Neural cell (in vitro differentiated cells): ENCODE measurements around the gene BEND4. TPM values are rescaled to one million over a fixed set of nuclear protein-coding genes. Genes with fewer than 3 reads are reported as not detected.

ENCODE experiments used
- H2AFZ ChIP-seq: fragments of 200-600, 300-800 bp; sonication (generic), shearing (Covaris generic); 2 replicates; pipeline ENCODE4 v1.6.0; 2014; ENCODE audit warnings: low read depth, mild to moderate bottlenecking, antibody characterized with exemption, low read length, moderate library complexity
- H3F3A ChIP-seq: fragments of 200-600 bp; shearing (Covaris generic); 2 replicates; pipeline ENCODE4 v1.6.1; 2016; ENCODE audit warnings: mild to moderate bottlenecking, moderate library complexity, mixed read lengths, antibody characterized with exemption, low read length; ENCODE audit not compliant: insufficient read depth, poor library complexity, severe bottlenecking
- H3K27ac ChIP-seq: fragments of 200-600, 300-800 bp; sonication (generic), shearing (Covaris generic); 2 replicates; pipeline ENCODE4 v1.5.1; 2014; ENCODE audit warnings: mild to moderate bottlenecking, low read length, moderate library complexity
- H3K27me3 ChIP-seq: fragments of 300-800, 200-600 bp; sonication (generic), shearing (Covaris generic); 2 replicates; pipeline ENCODE4 v1.6.0; 2014; ENCODE audit warnings: mild to moderate bottlenecking, low read depth, low read length, moderate library complexity; ENCODE audit not compliant: insufficient read depth
- H3K36me3 ChIP-seq: fragments of 300-800, 200-600 bp; sonication (generic), shearing (Covaris generic); 2 replicates; pipeline ENCODE4 v1.5.1; 2014; ENCODE audit warnings: mild to moderate bottlenecking, antibody characterized with exemption, low read length, moderate library complexity; ENCODE audit not compliant: insufficient read depth
- H3K4me2 ChIP-seq: fragments of 300-800, 200-600 bp; sonication (generic), shearing (Covaris generic); 2 replicates; pipeline ENCODE4 v1.6.0; 2014; ENCODE audit warnings: mild to moderate bottlenecking, low read length
- H3K4me3 ChIP-seq: fragments of 300-800, 200-600 bp; sonication (generic), shearing (Covaris generic); 2 replicates; pipeline ENCODE4 v1.5.1; 2014; ENCODE audit warnings: mild to moderate bottlenecking, low read length, moderate library complexity
- H3K79me2 ChIP-seq: fragments of 200-600 bp; shearing (Covaris generic); replicated peaks from 2 replicates; pipeline ENCODE4 v1.6.0; 2014; ENCODE audit warnings: mild to moderate bottlenecking, low read length, moderate library complexity; ENCODE audit not compliant: insufficient read depth
- H3K9ac ChIP-seq: fragments of 300-800, 200-600 bp; sonication (generic), shearing (Covaris generic); 2 replicates; pipeline ENCODE4 v1.6.1; 2016; ENCODE audit warnings: mild to moderate bottlenecking, low read length, mixed read lengths
- H3K9me2 ChIP-seq: fragments of 200-600 bp; shearing (Covaris generic); 2 replicates; pipeline ENCODE4 v1.6.1; 2016; ENCODE audit warnings: mild to moderate bottlenecking, low read length, mixed read lengths; ENCODE audit not compliant: insufficient read depth
- H3K9me3 ChIP-seq: fragments of 200-600, 300-800 bp; sonication (generic), shearing (Covaris generic); 2 replicates; pipeline ENCODE4 v1.6.1; 2016; ENCODE audit warnings: mild to moderate bottlenecking, mixed run types, low read length, moderate library complexity, mixed read lengths
- H4K20me1 ChIP-seq: fragments of 200-600 bp; shearing (Covaris generic); 2 replicates; pipeline ENCODE4 v1.6.1; 2016; ENCODE audit warnings: mild to moderate bottlenecking, mixed run types; ENCODE audit not compliant: insufficient read depth
- CTCF ChIP-seq: fragments of 450-650 bp; IDR thresholded peaks from 2 replicates; pipeline ENCODE4 v1.5.1; 2014; ENCODE audit warnings: antibody characterized with exemption, mild to moderate bottlenecking, moderate library complexity; ENCODE audit not compliant: poor library complexity, severe bottlenecking
- EP300 ChIP-seq: fragments of 450-650 bp; conservative IDR thresholded peaks from 2 replicates; pipeline ENCODE4 v1.6.1; 2014; ENCODE audit warnings: antibody characterized with exemption, mild to moderate bottlenecking, moderate library complexity; ENCODE audit not compliant: poor library complexity, severe bottlenecking
- EZH2 ChIP-seq: fragments of 200-600, 300-800 bp; shearing (Covaris generic), sonication (generic); IDR thresholded peaks from 2 replicates; pipeline ENCODE4 v1.6.1; 2014; ENCODE audit warnings: antibody characterized with exemption, low read length, borderline replicate concordance, mild to moderate bottlenecking; ENCODE audit not compliant: insufficient read depth, poor library complexity, severe bottlenecking
- MXI1 ChIP-seq: fragments of 450-650 bp; conservative IDR thresholded peaks from 2 replicates; pipeline ENCODE4 v1.6.1; 2014; ENCODE audit warnings: antibody characterized with exemption, mild to moderate bottlenecking; ENCODE audit not compliant: poor library complexity, severe bottlenecking
- POLR2AphosphoS5 ChIP-seq: IDR thresholded peaks from 2 replicates; pipeline ENCODE4 v1.6.1; 2012
- RAD21 ChIP-seq: fragments of 450-650 bp; conservative IDR thresholded peaks from 2 replicates; pipeline ENCODE4 v1.6.1; 2014; ENCODE audit warnings: antibody characterized with exemption, mild to moderate bottlenecking, moderate library complexity
- REST ChIP-seq: IDR thresholded peaks from 2 replicates; pipeline ENCODE4 v1.6.1; 2012; ENCODE audit warnings: borderline replicate concordance
- SMC3 ChIP-seq: fragments of 450-650 bp; conservative IDR thresholded peaks from 2 replicates; pipeline ENCODE4 v1.6.1; 2014; ENCODE audit warnings: antibody characterized with exemption, mild to moderate bottlenecking, moderate library complexity; ENCODE audit not compliant: poor library complexity
- TAF1 ChIP-seq: IDR thresholded peaks from 2 replicates; pipeline ENCODE4 v1.6.1; 2012; ENCODE audit warnings: low read depth
- polyA minus RNA-seq: library from RNA; depleted of rRNA, polyadenylated mRNA; stranded (reverse); fragments of >200 nt; gene quantifications from 2 replicates; pipeline ENCODE4 v1.2.3, GENCODE V29; 2014
- polyA plus RNA-seq: library from polyadenylated mRNA; depleted of rRNA; stranded (reverse); fragments of >200 nt; gene quantifications from 2 replicates; pipeline ENCODE4 v1.2.3, GENCODE V29; 2014

The BEND4 gene
- polyA plus RNA-seq (0.68 and 1.1 TPM in 2 replicates), polyA minus RNA-seq (3.9 and 4.6 TPM in 2 replicates)

GRCh38 chr4:42152507-42153504 lies at the start of gene BEND4:
TSS of gene BEND4 (minus strand) at chr4:42152655. CDS start at chr4:42152143, 512 bp downstream.
- peaks cover 43% of the 10 kb centered on the region for H3K27me3 ChIP-seq
- peaks cover 3% of the 10 kb centered on the region for H3F3A ChIP-seq
- TF ChIP-seq RAD21, result no peak
- TF ChIP-seq MXI1, result no peak
- no peak for TF ChIP-seq POLR2AphosphoS5
- no peak for TF ChIP-seq CTCF
- TF ChIP-seq TAF1, result no peak
- TF ChIP-seq SMC3, result no peak
- no peak for TF ChIP-seq EP300
- TF ChIP-seq EZH2, result no peak
- TF ChIP-seq REST, result no peak
- no peak within 1 kb of the TSS for H3K27ac ChIP-seq
- H3K79me2 ChIP-seq, result no peaks in the 10 kb centered on the region
- peak within 1 kb of the TSS; percentile 70 for H3K4me3 ChIP-seq
- no peaks in the 10 kb centered on the region for H3K36me3 ChIP-seq
- peak within 1 kb of the TSS; percentile 53 for H3K9ac ChIP-seq
- no peak within 1 kb of the TSS for H2AFZ ChIP-seq
- H3K9me3 ChIP-seq, result no peaks in the 10 kb centered on the region
- H3K4me2 ChIP-seq, result peak within 1 kb of the TSS; percentile 48
- H3K9me2 ChIP-seq, result no peaks in the 10 kb centered on the region
- no peaks in the 10 kb centered on the region for H4K20me1 ChIP-seq

GRCh38 chr4:42197341-42197740 lies 44.9 kb upstream of the BEND4 start:
- no peaks in the 10 kb centered on the region for H3K9me3 ChIP-seq
- no peaks in the 10 kb centered on the region for H4K20me1 ChIP-seq
- H3K79me2 ChIP-seq, result no peaks in the 10 kb centered on the region
- no peaks in the 10 kb centered on the region for H3K9me2 ChIP-seq
- H3K27ac ChIP-seq, result no peak overlapping the region
- H3K4me3 ChIP-seq, result no peak overlapping the region
- no peaks in the 10 kb centered on the region for H3K27me3 ChIP-seq
- TF ChIP-seq EP300, result no peak
- no peak for TF ChIP-seq CTCF
- TF ChIP-seq TAF1, result no peak
- TF ChIP-seq SMC3, result no peak
- TF ChIP-seq EZH2, result no peak
- no peak for TF ChIP-seq POLR2AphosphoS5
- no peak for TF ChIP-seq RAD21
- no peak for TF ChIP-seq MXI1
- no peak for TF ChIP-seq REST
- no peak overlapping the region for H2AFZ ChIP-seq
- H3K36me3 ChIP-seq, result no peaks in the 10 kb centered on the region
- H3F3A ChIP-seq, result no peaks in the 10 kb centered on the region
- no peak overlapping the region for H3K4me2 ChIP-seq
- no peak overlapping the region for H3K9ac ChIP-seq
